PC-3 (cell line): Measurements from ENCODE around the gene TMEM179B. TPM values are rescaled to one million over a fixed set of nuclear protein-coding genes. Genes with fewer than 3 reads are reported as not detected.
"Not testable (repeated sequence)": the region's sequence is repeated elsewhere in the genome, so short reads cannot be mapped to it uniquely, and the experiment has no call there.

Experiments used
- ATAC-seq: fragments of 200-7000 bp; cut with Tn5 transposase; 2 replicates; pipeline ENCODE4 v1.9.1; 2020; ENCODE audit warnings: mild to moderate bottlenecking, moderate library complexity
- BruUV-seq: library from RNA; stranded (reverse); fragments of 400-500 nt; replicated peaks from 2 replicates; lab custom pipeline; 2021; lab: Mats Ljungman, UMichigan
- CTCF ChIA-PET: fragments of 300-600 bp; sonication (Branson Sonifier 250); formaldehyde crosslinking; loops from one replicate; lab custom pipeline; 2022; ENCODE audit warnings: antibody characterized with exemption; lab: Charles Lee
- POLR2A ChIA-PET: fragments of 300-600 bp; sonication (Branson Sonifier 250); formaldehyde crosslinking; loops from one replicate; lab custom pipeline; 2022; ENCODE audit warnings: antibody characterized with exemption; ENCODE audit not compliant: unreplicated experiment; lab: Charles Lee
- DNase-seq: peaks from one replicate; pipeline ENCODE4 v3.0.0-alpha.2; 2015
- H2AFZ ChIP-seq: fragments of 300-600 bp; sonication (generic); 2 replicates; pipeline ENCODE4 v1.6.0; 2016; ENCODE audit warnings: antibody characterized with exemption, low read length
- H3F3A ChIP-seq: fragments of 300-600 bp; sonication (generic); one replicate; pipeline ENCODE4 v1.6.0; 2017; ENCODE audit warnings: antibody characterized with exemption, low read length, control low read depth, mild to moderate bottlenecking; ENCODE audit not compliant: unreplicated experiment
- H3K27ac ChIP-seq: fragments of 300-600 bp; sonication (generic); 2 replicates; pipeline ENCODE4 v1.5.1; 2016; ENCODE audit warnings: mild to moderate bottlenecking, low read length
- H3K27me3 ChIP-seq: fragments of 300-600 bp; sonication (generic); 2 replicates; pipeline ENCODE4 v1.6.1; 2016; ENCODE audit warnings: low read length, mixed read lengths
- H3K36me3 ChIP-seq: fragments of 300-600 bp; sonication (generic); 2 replicates; pipeline ENCODE4 v1.6.1; 2016; ENCODE audit warnings: low read depth, mixed run types, low read length, mixed read lengths
- H3K4me1 ChIP-seq: fragments of 300-600 bp; sonication (generic); 2 replicates; pipeline ENCODE4 v1.5.1; 2016; ENCODE audit warnings: low read length; ENCODE audit not compliant: insufficient read depth
- H3K4me2 ChIP-seq: fragments of 300-600 bp; sonication (generic); 2 replicates; pipeline ENCODE4 v1.6.0; 2016; ENCODE audit warnings: low read length
- H3K4me3 ChIP-seq: fragments of 300-600 bp; sonication (generic); 2 replicates; pipeline ENCODE4 v1.5.1; 2016; ENCODE audit warnings: mild to moderate bottlenecking, low read length, mixed read lengths
- H3K79me2 ChIP-seq: fragments of 300-600 bp; sonication (generic); 2 replicates; pipeline ENCODE4 v1.6.1; 2017; ENCODE audit warnings: low read length, mixed read lengths
- H3K9ac ChIP-seq: fragments of 300-600 bp; sonication (generic); 2 replicates; pipeline ENCODE4 v1.6.0; 2016; ENCODE audit warnings: mild to moderate bottlenecking, low read length
- H3K9me2 ChIP-seq: fragments of 300-600 bp; sonication (generic); replicated peaks from 2 replicates; pipeline ENCODE4 v1.6.1; 2016; ENCODE audit warnings: mixed run types, low read length, mixed read lengths
- H3K9me3 ChIP-seq: fragments of 300-600 bp; sonication (generic); 2 replicates; pipeline ENCODE4 v1.6.1; 2016; ENCODE audit warnings: low read length, mixed read lengths
- H4K20me1 ChIP-seq: fragments of 300-600 bp; sonication (generic); 2 replicates; pipeline ENCODE4 v1.6.1; 2016; ENCODE audit warnings: low read length, mixed read lengths
- EZH2 ChIP-seq: fragments of 300-600 bp; sonication (generic); IDR thresholded peaks from one replicate; pipeline ENCODE4 v1.6.1; 2017; ENCODE audit warnings: antibody characterized with exemption, mild to moderate bottlenecking, low read length; ENCODE audit not compliant: unreplicated experiment
- EZH2phosphoT487 ChIP-seq: fragments of 300-600 bp; sonication (generic); IDR thresholded peaks from 2 replicates; pipeline ENCODE4 v1.6.1; 2018; ENCODE audit warnings: mild to moderate bottlenecking, antibody characterized with exemption, low read length, borderline replicate concordance
- intact Hi-C: fragments of 100-400 bp; cut with micrococcal nuclease; formaldehyde crosslinking; loops from 2 replicates; pipeline ENCODE4 v1.9.0; 2023
- total RNA-seq: library from RNA; depleted of rRNA; stranded (reverse); fragments of >200 nt; gene quantifications from 2 replicates; pipeline ENCODE4 v1.2.3, GENCODE V29; 2014
- TF ChIP-seq, protein P1 (sequence below): fragments of 300-600 bp; sonication (generic); conservative IDR thresholded peaks from 2 replicates; pipeline ENCODE4 v1.5.1; 2017; ENCODE audit warnings: antibody characterized with exemption, low read depth, mild to moderate bottlenecking, low read length

TMEM179B gene
- total RNA-seq, 1 experiment from 2014 or later = 86.7 TPM

DNA sequence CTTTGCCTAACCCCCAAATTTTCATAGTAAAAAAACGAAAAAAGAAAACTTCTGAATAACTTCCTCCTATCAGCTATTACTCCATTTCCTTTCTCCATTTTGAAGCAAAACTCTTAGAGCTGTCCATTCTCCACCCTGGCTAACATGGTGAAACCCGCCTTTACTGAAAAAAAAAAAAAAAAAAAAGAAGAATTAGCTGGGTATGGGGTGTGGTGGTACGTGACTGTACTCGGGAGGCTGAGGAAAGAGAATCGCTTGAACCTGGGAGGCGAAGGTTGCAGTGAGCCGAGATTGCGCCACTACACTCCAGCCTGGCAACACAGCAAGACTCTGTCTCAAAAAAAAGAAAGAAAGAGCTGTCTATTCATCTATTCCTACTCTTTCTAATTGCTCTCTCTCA is 29.4 kb downstream of the TMEM179B start:
- no peaks in the 10 kb centered on the region for H3K27me3 ChIP-seq
- no peaks in the 10 kb centered on the region for H3K9me3 ChIP-seq
- no peak overlapping the region for H2AFZ ChIP-seq
- no TSS peak for BruUV-seq
- no peak overlapping the region for H3K4me2 ChIP-seq
- DNase-seq (no peak), ATAC-seq (no peak)
- H3K4me3 ChIP-seq = no peak overlapping the region
- no peaks in the 10 kb centered on the region for H3K9me2 ChIP-seq
- no peaks in the 10 kb centered on the region for H3K79me2 ChIP-seq
- ChIA-PET POLR2A (no interaction called here), CTCF (interaction anchor here (0.6 kb wide), 1 partner anchor 45 kb away, joined by 3 read pairs; no protein-coding TSS in a partner anchor)
- TF ChIP-seq EZH2 (no peak), EZH2phosphoT487 (no peak)
- TF ChIP-seq, protein P1, sequence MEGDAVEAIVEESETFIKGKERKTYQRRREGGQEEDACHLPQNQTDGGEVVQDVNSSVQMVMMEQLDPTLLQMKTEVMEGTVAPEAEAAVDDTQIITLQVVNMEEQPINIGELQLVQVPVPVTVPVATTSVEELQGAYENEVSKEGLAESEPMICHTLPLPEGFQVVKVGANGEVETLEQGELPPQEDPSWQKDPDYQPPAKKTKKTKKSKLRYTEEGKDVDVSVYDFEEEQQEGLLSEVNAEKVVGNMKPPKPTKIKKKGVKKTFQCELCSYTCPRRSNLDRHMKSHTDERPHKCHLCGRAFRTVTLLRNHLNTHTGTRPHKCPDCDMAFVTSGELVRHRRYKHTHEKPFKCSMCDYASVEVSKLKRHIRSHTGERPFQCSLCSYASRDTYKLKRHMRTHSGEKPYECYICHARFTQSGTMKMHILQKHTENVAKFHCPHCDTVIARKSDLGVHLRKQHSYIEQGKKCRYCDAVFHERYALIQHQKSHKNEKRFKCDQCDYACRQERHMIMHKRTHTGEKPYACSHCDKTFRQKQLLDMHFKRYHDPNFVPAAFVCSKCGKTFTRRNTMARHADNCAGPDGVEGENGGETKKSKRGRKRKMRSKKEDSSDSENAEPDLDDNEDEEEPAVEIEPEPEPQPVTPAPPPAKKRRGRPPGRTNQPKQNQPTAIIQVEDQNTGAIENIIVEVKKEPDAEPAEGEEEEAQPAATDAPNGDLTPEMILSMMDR = no peak
- peaks cover 5% of the 10 kb centered on the region; the same call in 1 of the 2 replicates for H3K36me3 ChIP-seq
- H3K27ac ChIP-seq = no peak overlapping the region
- H4K20me1 ChIP-seq = no peaks in the 10 kb centered on the region
- intact Hi-C loops = no loop called here
- H3F3A ChIP-seq = no peaks in the 10 kb centered on the region
- no peaks in the 10 kb centered on the region for H3K4me1 ChIP-seq
- no peak overlapping the region for H3K9ac ChIP-seq

DNA sequence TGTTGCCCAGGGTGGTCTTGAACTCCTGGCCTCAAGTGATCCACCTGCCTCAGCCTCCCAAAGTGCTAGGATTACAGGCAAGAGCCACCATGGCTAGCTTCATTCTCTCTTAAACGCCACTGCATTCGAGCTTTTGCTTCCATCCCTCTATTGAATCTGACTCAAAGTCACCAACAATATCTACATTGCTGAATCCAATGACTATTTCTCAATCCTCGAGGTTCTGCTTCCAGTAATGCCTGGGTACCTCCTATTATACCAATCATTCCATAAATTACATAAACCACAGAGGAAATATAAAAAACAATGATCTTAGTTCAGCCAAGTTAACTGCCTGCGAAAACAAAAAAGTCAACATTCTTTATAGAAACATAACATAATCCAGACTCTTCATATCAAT is 29.9 kb downstream of the TMEM179B start:
- BruUV-seq = no TSS peak
- CTCF ChIA-PET = interaction anchor here (0.6 kb wide), 1 partner anchor 44 kb away, joined by 3 read pairs; no protein-coding TSS in a partner anchor

DNA sequence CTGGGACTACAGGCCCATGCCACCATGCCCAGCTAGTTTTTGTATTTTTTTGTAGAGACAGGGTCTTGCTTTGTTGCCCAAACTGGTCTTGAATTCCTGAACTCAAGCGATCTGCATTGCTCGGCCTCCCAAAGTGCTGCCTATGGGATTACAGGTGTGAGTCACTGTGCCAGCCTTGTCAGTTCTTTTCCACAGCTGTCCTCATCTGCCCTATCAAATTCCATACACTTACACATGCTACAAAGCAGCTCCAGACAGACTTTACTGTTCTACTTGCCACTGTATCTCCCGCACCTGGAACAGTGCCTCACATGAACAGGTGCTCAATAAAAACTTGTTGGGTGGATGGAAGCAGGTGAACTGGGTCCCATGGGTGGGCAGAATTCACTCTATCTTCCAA is 36.5 kb downstream of the TMEM179B start:
- ChIA-PET POLR2A (interaction anchor here (0.5 kb wide), 1 partner anchor 97 kb away, joined by 3 read pairs; no protein-coding TSS in a partner anchor), CTCF (interaction anchor here (0.6 kb wide), 1 partner anchor 82 kb away, joined by 3 read pairs; no protein-coding TSS in a partner anchor)
- Histone ChIP-seq H3K79me2 (peaks cover 8% of the 10 kb centered on the region), H3K36me3 (peaks cover 55% of the 10 kb centered on the region), H3K4me2 (no peak overlapping the region), H3K4me1 (no peaks in the 10 kb centered on the region), H3K9ac (no peak overlapping the region), H4K20me1 (0 out of 2 replicates have a peak, but pooled peaks cover 9% of the 10 kb centered on the region), H3K4me3 (no peak overlapping the region), H3K27ac (no peak overlapping the region), H3K9me2 (no peaks in the 10 kb centered on the region), H2AFZ (no peak overlapping the region), H3F3A (no peaks in the 10 kb centered on the region), H3K27me3 (no peaks in the 10 kb centered on the region), H3K9me3 (no peaks in the 10 kb centered on the region)
- BruUV-seq = no TSS peak
- TF ChIP-seq EZH2 (no peak), EZH2phosphoT487 (no peak)
- TF ChIP-seq, protein P1 = no peak
- intact Hi-C loops = no loop called here
- ATAC-seq (no peak), DNase-seq (no peak)

More for the DNA sequence above, 29.9 kb downstream of the TMEM179B start:
- intact Hi-C loops = no loop called here
- ATAC-seq = no peak
- no peak for TF ChIP-seq EZH2phosphoT487
- DNase-seq = no peak
- H3F3A ChIP-seq = no peaks in the 10 kb centered on the region
- H3K4me2 ChIP-seq = no peak overlapping the region
- no peak overlapping the region for H3K9ac ChIP-seq
- H3K9me2 ChIP-seq = no peaks in the 10 kb centered on the region
- H4K20me1 ChIP-seq = no peaks in the 10 kb centered on the region
- no peaks in the 10 kb centered on the region for H3K27me3 ChIP-seq
- peaks cover 7% of the 10 kb centered on the region for H3K36me3 ChIP-seq
- H3K4me3 ChIP-seq = no peak overlapping the region
- no peak overlapping the region for H3K27ac ChIP-seq
- no peaks in the 10 kb centered on the region for H3K79me2 ChIP-seq
- H2AFZ ChIP-seq = no peak overlapping the region
- no peaks in the 10 kb centered on the region for H3K4me1 ChIP-seq
- H3K9me3 ChIP-seq = no peaks in the 10 kb centered on the region
- POLR2A ChIA-PET = no interaction called here

DNA sequence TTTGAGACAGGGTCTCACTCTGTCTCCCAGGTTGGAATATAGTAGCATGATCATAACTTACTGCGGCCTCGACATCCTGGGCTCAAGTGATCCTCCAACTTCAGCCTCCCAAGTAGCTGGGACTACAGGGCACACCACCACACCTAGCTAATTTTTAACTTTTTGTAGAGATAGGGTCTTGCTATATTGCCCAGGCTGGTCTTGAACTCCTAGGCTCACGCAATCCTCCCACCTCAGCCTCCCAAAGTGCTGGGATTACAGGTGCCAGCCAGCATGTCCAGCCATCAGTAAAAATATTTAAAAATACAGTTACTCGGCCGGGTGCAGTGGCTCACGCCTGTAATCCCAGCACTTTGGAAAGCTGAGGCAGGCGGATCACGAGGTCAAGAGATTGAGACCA is 40.9 kb downstream of the TMEM179B start:
- H3K4me2 ChIP-seq, ATAC-seq, H3K9ac ChIP-seq, H3K9me2 ChIP-seq, intact Hi-C loops, CTCF ChIA-PET, H3F3A ChIP-seq, DNase-seq, H3K9me3 ChIP-seq, H3K27ac ChIP-seq, H2AFZ ChIP-seq, H3K4me3 ChIP-seq, BruUV-seq, H3K27me3 ChIP-seq, POLR2A ChIA-PET: not testable (repeated sequence)
- Histone ChIP-seq H4K20me1 (0 out of 2 replicates have a peak, but pooled peaks cover 16% of the 10 kb centered on the region), H3K4me1 (peaks cover 14% of the 10 kb centered on the region), H3K79me2 (peaks cover 35% of the 10 kb centered on the region), H3K36me3 (peaks cover 37% of the 10 kb centered on the region)
